ENCODE measurements around the gene ZNF682.
A peak's percentile ranks its signal among the peaks of the same experiment; 100 is the strongest.
"Not testable (repeated sequence)": the region's sequence is repeated elsewhere in the genome, so short reads cannot be mapped to it uniquely, and the experiment has no call there.

The ZNF682 gene

DNA sequence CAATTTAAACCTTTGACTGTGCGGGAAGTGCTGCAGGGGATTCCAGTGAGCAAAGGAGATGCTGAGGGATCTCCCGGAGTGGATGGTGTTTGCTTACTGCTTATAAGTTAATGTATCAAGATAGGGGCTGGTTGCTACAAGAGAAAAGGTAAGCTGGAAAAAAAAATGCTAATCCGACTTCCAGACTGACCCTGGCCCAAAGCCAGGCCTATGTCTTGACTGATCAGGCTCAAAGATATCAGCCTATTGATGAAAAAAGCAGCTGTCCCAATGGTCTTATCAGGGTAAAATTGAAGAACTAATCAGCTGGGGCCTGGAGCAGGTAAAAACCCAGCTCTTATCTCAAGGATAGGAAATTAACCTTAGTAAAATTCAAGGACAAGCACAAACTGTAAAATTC is 27.6 kb upstream of the ZNF682 start:
- Histone ChIP-seq H3K4me1 (ENCODE audit: insufficient read depth, low read length) (no peaks in the 10 kb centered on the region), H3K27me3 (ENCODE audit: control insufficient read depth in 1 of 2, insufficient read depth in 2 of 2, low read length in 2 of 2) (peaks cover 0 to 5% of the 10 kb centered on the region in 2 donors), H3K36me3 (ENCODE audit: insufficient read depth, low read length) (no peaks in the 10 kb centered on the region), H3K4me3 (ENCODE audit: low read depth in 1 of 2, low read length in 2 of 2) (no peak overlapping the region), H3K9me3 (ENCODE audit: low read length) (no peaks in the 10 kb centered on the region), H3K27ac (ENCODE audit: low read depth, low read length) (no peak overlapping the region), H3K9ac (ENCODE audit: low read length) (no peak overlapping the region)

GRCh38 chr19:20060282-20060681 is 21.0 kb upstream of the ZNF682 start:
- Histone ChIP-seq H3K27me3 (ENCODE audit: control insufficient read depth in 1 of 2, insufficient read depth in 2 of 2, low read length in 2 of 2) (no peaks in the 10 kb centered on the region), H3K9ac (ENCODE audit: low read length) (no peak overlapping the region), H3K4me1 (ENCODE audit: insufficient read depth, low read length) (no peaks in the 10 kb centered on the region), H3K36me3 (ENCODE audit: insufficient read depth, low read length) (no peaks in the 10 kb centered on the region), H3K4me3 (ENCODE audit: low read depth in 1 of 2, low read length in 2 of 2) (no peak overlapping the region), H3K9me3 (ENCODE audit: low read length) (no peaks in the 10 kb centered on the region), H3K27ac (ENCODE audit: low read depth, low read length) (no peak overlapping the region)

GRCh38 chr19:20058738-20059137 is 19.4 kb upstream of the ZNF682 start:
- not testable (repeated sequence) for H3K4me1 ChIP-seq (ENCODE audit: insufficient read depth, low read length); H3K36me3 ChIP-seq (ENCODE audit: insufficient read depth, low read length); H3K9me3 ChIP-seq (ENCODE audit: low read length); H3K27ac ChIP-seq (ENCODE audit: low read depth, low read length); H3K9ac ChIP-seq (ENCODE audit: low read length); H3K4me3 ChIP-seq (ENCODE audit: low read depth in 1 of 2, low read length in 2 of 2); H3K27me3 ChIP-seq (ENCODE audit: control insufficient read depth in 1 of 2, insufficient read depth in 2 of 2, low read length in 2 of 2)

GRCh38 chr19:20051841-20052768 is 12.8 kb upstream of the ZNF682 start:
- Histone ChIP-seq H3K4me1 (ENCODE audit: insufficient read depth, low read length) (peaks cover 7% of the 10 kb centered on the region), H3K9me3 (ENCODE audit: low read length) (no peaks in the 10 kb centered on the region), H3K27me3 (ENCODE audit: control insufficient read depth in 1 of 2, insufficient read depth in 2 of 2, low read length in 2 of 2) (no peaks in the 10 kb centered on the region), H3K9ac (ENCODE audit: low read length) (peak overlapping the region; percentile 61), H3K36me3 (ENCODE audit: insufficient read depth, low read length) (no peaks in the 10 kb centered on the region), H3K27ac (ENCODE audit: low read depth, low read length) (peak overlapping the region; percentile 73), H3K4me3 (ENCODE audit: low read depth in 1 of 2, low read length in 2 of 2) (peak overlapping the region; percentile 70 to 100)

DNA sequence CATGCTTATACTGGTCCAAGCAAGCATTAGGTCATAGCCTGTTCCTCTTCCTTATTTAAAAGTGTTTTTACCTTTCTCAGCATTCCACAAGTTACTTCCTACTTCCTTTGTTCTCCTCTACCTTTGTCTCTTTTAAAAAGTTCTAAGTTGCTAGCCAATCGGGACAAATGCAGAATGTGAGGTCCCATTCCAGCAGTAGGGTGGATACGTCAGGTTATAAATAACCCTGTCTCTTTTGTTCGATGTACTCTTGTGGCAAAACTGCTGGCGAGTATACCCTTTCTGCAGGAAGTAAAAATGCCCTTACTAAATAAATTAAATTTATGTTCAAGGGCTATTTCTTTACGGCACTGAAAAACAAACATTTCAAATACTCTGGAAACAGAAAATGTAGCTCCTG is 6.4 kb upstream of the ZNF682 start:
- H3K27me3 ChIP-seq (ENCODE audit: control insufficient read depth in 1 of 2, insufficient read depth in 2 of 2, low read length in 2 of 2); H3K4me1 ChIP-seq (ENCODE audit: insufficient read depth, low read length); H3K9ac ChIP-seq (ENCODE audit: low read length); H3K4me3 ChIP-seq (ENCODE audit: low read depth in 1 of 2, low read length in 2 of 2); H3K36me3 ChIP-seq (ENCODE audit: insufficient read depth, low read length); H3K27ac ChIP-seq (ENCODE audit: low read depth, low read length); H3K9me3 ChIP-seq (ENCODE audit: low read length): not testable (repeated sequence)

DNA sequence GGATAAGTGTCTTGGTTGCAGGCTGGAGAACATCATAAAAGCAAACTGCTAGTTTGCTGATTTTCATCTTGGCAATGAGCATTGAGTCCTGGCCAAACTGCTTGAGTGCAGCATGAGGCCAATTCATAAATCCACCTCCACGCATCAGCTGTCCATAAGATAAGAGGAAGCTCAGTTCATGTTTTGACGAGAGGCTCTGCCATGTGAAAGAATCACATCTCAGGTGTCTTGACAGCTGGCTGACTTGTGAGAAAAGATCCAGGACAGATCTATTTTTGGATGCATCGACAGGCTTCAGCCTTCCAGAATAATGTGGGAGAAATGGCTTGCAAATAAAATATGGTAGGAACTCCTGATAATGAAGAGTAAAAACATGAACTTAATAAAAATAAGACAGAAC is 5.4 kb upstream of the ZNF682 start:
- H3K4me1 ChIP-seq (ENCODE audit: insufficient read depth, low read length) = no peaks in the 10 kb centered on the region
- no peak overlapping the region for H3K27ac ChIP-seq (ENCODE audit: low read depth, low read length)
- no peaks in the 10 kb centered on the region for H3K36me3 ChIP-seq (ENCODE audit: insufficient read depth, low read length)
- H3K9ac ChIP-seq (ENCODE audit: low read length) = no peak overlapping the region
- H3K4me3 ChIP-seq (ENCODE audit: low read depth in 1 of 2, low read length in 2 of 2) = no peak overlapping the region
- H3K9me3 ChIP-seq (ENCODE audit: low read length) = no peaks in the 10 kb centered on the region
- no peaks in the 10 kb centered on the region for H3K27me3 ChIP-seq (ENCODE audit: control insufficient read depth in 1 of 2, insufficient read depth in 2 of 2, low read length in 2 of 2)

DNA sequence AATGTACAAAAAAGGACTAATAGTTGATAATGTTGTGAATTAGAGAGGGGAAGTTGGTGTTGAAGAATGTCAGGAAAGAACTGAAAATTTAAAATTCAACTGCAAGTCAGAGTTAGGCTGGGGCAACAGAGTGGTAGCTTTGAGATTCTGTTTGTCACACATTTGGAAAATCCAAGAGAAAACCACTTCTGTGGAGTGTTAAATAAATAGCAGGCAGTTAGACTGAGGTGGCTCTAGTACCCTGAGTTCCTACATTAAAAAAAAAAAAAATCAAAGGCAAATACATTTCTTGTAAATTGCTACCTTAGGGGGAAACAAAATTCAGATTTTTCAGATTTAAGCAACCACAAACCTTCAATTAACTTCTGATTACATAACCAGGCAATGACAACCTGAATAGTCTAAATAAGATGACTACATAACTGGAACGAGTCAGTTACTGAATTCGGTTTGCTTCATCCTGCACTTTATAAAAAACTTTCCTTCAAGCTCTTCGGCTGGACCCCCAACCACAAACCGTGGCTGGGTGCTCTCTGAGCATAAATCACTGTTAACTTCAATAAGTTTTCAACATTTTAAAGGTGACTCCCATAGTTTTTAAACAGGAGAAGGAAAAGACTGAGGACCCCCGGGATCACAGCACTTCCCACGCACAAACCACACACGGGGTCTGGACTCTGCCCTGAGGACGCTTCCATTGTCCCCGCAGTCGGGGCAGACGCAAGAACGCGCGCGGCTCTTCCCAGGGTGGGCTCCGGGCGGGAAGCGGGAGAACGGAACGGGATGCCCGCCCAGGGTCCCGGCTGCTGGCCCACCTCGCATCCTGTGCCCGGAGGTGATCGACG is 725 bp downstream of the ZNF682 start:
- peak overlapping the region; percentile 70 to 87 for H3K4me3 ChIP-seq (ENCODE audit: low read depth in 1 of 2, low read length in 2 of 2)
- H3K4me1 ChIP-seq (ENCODE audit: insufficient read depth, low read length) = peaks cover 4% of the 10 kb centered on the region
- no peaks in the 10 kb centered on the region for H3K36me3 ChIP-seq (ENCODE audit: insufficient read depth, low read length)
- H3K27me3 ChIP-seq (ENCODE audit: control insufficient read depth in 1 of 2, insufficient read depth in 2 of 2, low read length in 2 of 2) = no peaks in the 10 kb centered on the region
- H3K9ac ChIP-seq (ENCODE audit: low read length) = peak overlapping the region; percentile 68
- no peaks in the 10 kb centered on the region for H3K9me3 ChIP-seq (ENCODE audit: low read length)
- H3K27ac ChIP-seq (ENCODE audit: low read depth, low read length) = peak overlapping the region; percentile 19

DNA sequence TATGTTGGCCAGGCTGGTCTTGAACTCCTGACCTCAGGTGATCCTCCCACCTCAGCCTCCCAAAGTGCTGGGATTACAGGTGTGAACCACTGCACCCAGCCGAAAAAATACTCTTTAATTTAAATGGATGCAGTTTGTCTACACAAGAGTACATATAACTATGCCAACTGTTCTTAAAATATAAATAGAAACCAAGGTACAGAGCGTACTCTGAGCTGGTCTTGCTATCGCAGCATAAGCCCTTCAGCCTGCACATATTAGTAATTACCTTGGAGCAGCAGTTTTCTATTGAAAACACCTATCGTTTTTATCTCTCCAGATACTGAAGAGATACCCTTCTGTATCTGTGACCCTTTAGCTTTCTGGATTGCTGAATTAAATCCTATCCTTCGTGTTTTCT is 3.4 kb downstream of the ZNF682 start:
- H3K4me1 ChIP-seq (ENCODE audit: insufficient read depth, low read length) = peaks cover 4% of the 10 kb centered on the region
- H3K9ac ChIP-seq (ENCODE audit: low read length) = no peak overlapping the region

DNA sequence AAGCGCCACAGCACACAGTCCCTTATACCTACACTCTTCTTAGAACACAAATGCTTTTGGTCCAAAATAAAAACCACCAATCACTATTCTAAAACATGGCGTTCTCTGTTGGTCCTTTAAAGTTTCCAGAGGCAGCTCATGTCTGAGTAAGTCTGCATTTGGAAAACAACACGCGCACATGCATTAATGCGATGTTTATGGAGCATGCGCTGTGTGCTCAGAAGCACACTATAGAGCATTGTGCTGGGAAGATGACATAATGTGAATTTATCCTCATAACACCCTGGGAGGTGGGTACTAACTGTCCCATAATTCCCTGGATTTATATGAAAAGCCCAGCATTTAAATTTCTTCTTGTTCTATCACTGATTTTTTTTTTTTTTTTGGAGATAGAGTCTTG is 10.7 kb downstream of the ZNF682 start:
- Histone ChIP-seq H3K9ac (ENCODE audit: low read length) (no peak overlapping the region), H3K36me3 (ENCODE audit: insufficient read depth, low read length) (no peaks in the 10 kb centered on the region), H3K27ac (ENCODE audit: low read depth, low read length) (no peak overlapping the region), H3K4me3 (ENCODE audit: low read depth in 1 of 2, low read length in 2 of 2) (no peak overlapping the region), H3K9me3 (ENCODE audit: low read length) (no peaks in the 10 kb centered on the region), H3K27me3 (ENCODE audit: control insufficient read depth in 1 of 2, insufficient read depth in 2 of 2, low read length in 2 of 2) (no peaks in the 10 kb centered on the region), H3K4me1 (ENCODE audit: insufficient read depth, low read length) (no peaks in the 10 kb centered on the region)

More for the DNA sequence above, 3.4 kb downstream of the ZNF682 start:
- Histone ChIP-seq H3K27ac (ENCODE audit: low read depth, low read length) (no peak overlapping the region), H3K4me3 (ENCODE audit: low read depth in 1 of 2, low read length in 2 of 2) (no peak overlapping the region), H3K9me3 (ENCODE audit: low read length) (no peaks in the 10 kb centered on the region), H3K36me3 (ENCODE audit: insufficient read depth, low read length) (no peaks in the 10 kb centered on the region), H3K27me3 (ENCODE audit: control insufficient read depth in 1 of 2, insufficient read depth in 2 of 2, low read length in 2 of 2) (no peaks in the 10 kb centered on the region)

GRCh38 chr19:20005741-20006140 is 33.6 kb downstream of the ZNF682 start:
- no peaks in the 10 kb centered on the region for H3K4me1 ChIP-seq (ENCODE audit: insufficient read depth, low read length)
- no peak overlapping the region for H3K27ac ChIP-seq (ENCODE audit: low read depth, low read length)
- H3K9ac ChIP-seq (ENCODE audit: low read length) = no peak overlapping the region
- no peak overlapping the region for H3K4me3 ChIP-seq (ENCODE audit: low read depth in 1 of 2, low read length in 2 of 2)
- no peaks in the 10 kb centered on the region for H3K36me3 ChIP-seq (ENCODE audit: insufficient read depth, low read length)
- no peaks in the 10 kb centered on the region for H3K27me3 ChIP-seq (ENCODE audit: control insufficient read depth in 1 of 2, insufficient read depth in 2 of 2, low read length in 2 of 2)
- peaks cover 6% of the 10 kb centered on the region for H3K9me3 ChIP-seq (ENCODE audit: low read length)

DNA sequence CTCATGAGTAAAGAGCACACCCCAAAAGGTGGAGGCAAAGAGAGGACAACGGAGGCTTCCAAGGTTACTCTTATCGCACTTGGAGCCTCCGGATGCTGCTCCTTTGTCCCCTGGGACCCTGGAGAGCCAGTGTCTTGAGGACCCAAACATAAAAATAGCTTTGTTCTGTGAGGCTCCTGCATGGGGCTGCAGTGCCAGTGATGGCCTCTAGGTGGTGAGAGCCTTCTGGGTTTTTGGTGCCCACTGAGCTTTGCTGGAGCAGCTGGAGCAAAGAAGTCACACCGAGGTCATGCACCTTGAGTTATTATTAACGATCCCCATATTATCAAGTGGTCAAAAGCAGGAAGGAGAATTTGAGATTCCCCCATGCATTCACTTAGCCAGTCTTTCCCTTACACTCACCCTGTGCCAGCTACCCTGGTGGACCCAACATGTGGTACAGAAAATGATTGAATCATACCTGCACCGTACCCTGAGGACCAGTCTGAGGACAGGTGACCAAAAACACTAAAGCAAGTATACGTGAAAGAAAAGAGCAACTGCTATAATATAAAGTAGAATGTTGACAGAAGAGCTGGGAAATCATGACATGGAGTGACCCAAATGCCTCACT is 41.5 kb downstream of the ZNF682 start:
- H3K9me3 ChIP-seq (ENCODE audit: low read length) = no peaks in the 10 kb centered on the region

More for the DNA sequence above, 41.5 kb downstream of the ZNF682 start:
- Histone ChIP-seq H3K27ac (ENCODE audit: low read depth, low read length) (no peak overlapping the region), H3K27me3 (ENCODE audit: control insufficient read depth in 1 of 2, insufficient read depth in 2 of 2, low read length in 2 of 2) (no peaks in the 10 kb centered on the region), H3K36me3 (ENCODE audit: insufficient read depth, low read length) (no peaks in the 10 kb centered on the region), H3K9ac (ENCODE audit: low read length) (no peak overlapping the region), H3K4me3 (ENCODE audit: low read depth in 1 of 2, low read length in 2 of 2) (no peak overlapping the region), H3K4me1 (ENCODE audit: insufficient read depth, low read length) (no peaks in the 10 kb centered on the region)
